ENCODE measurements around the gene ZNF813.

The ZNF813 gene

GRCh38 chr19:53537521-53538377, 70.2 kb downstream of the ZNF813 start, which contains the start of gene ZNF331:
ZNF331 (plus strand) TSS chr19:53538145; CDS start chr19:53569377, 31,232 bp downstream.
- peak within 1 kb of the TSS; percentile 67 for H3K4me3 ChIP-seq (ENCODE audit: insufficient read depth, low read depth, low read length, poor library complexity, severe bottlenecking)
- peak within 1 kb of the TSS; percentile 95 for H3K27ac ChIP-seq (ENCODE audit: insufficient read depth, low read length, poor library complexity, severe bottlenecking)
- no peaks in the 10 kb centered on the region for H3K9me3 ChIP-seq (ENCODE audit: control insufficient read depth, low read length)
- peaks cover 6% of the 10 kb centered on the region for H3K36me3 ChIP-seq (ENCODE audit: control insufficient read depth, insufficient read depth, low read length)
- no peaks in the 10 kb centered on the region for H3K27me3 ChIP-seq (replicated peaks; ENCODE audit: control insufficient read depth, insufficient read depth, low read length, poor library complexity, severe bottlenecking)
- DNase-seq = peak; percentile 89 to 90 (median 90)
- peaks cover 6% of the 10 kb centered on the region for H3K4me1 ChIP-seq (ENCODE audit: control insufficient read depth, insufficient read depth, low read length, poor library complexity, severe bottlenecking)

GRCh38 chr19:53538378-53539109, 71.0 kb downstream of the ZNF813 start:
- H3K4me1 ChIP-seq (ENCODE audit: control insufficient read depth, insufficient read depth, low read length, poor library complexity, severe bottlenecking) = peaks cover 6% of the 10 kb centered on the region
- H3K4me3 ChIP-seq (ENCODE audit: insufficient read depth, low read depth, low read length, poor library complexity, severe bottlenecking) = peak overlapping the region; percentile 67
- H3K9me3 ChIP-seq (ENCODE audit: control insufficient read depth, low read length) = no peaks in the 10 kb centered on the region
- H3K27ac ChIP-seq (ENCODE audit: insufficient read depth, low read length, poor library complexity, severe bottlenecking) = peak overlapping the region; percentile 95
- H3K27me3 ChIP-seq (replicated peaks; ENCODE audit: control insufficient read depth, insufficient read depth, low read length, poor library complexity, severe bottlenecking) = no peaks in the 10 kb centered on the region
- H3K36me3 ChIP-seq (ENCODE audit: control insufficient read depth, insufficient read depth, low read length) = peaks cover 6% of the 10 kb centered on the region
- DNase-seq = no peak

DNA sequence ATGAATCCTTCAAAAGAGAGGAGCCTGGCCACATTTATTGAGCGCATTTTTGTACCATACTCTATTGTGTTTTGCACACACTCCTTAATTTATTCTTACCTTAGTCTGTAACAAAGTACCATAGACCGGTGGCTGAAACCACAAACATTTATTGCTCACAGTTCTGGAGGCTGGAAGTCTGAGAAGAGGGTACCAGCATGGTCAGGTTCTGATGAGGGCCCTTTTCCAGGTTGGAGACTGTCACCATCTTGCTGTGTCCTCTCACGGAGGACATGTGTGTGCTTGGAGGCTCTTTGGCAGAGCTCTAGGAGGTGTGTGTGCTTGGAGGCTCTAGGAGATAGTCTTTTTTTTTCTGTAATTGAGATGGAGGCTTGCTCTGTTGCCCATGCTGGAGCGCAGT, 72.6 kb downstream of the ZNF813 start:
- Histone ChIP-seq H3K36me3 (ENCODE audit: control insufficient read depth, insufficient read depth, low read length) (peaks cover 6% of the 10 kb centered on the region), H3K4me3 (ENCODE audit: insufficient read depth, low read depth, low read length, poor library complexity, severe bottlenecking) (no peak overlapping the region), H3K27me3 (replicated peaks; ENCODE audit: control insufficient read depth, insufficient read depth, low read length, poor library complexity, severe bottlenecking) (no peaks in the 10 kb centered on the region), H3K4me1 (ENCODE audit: control insufficient read depth, insufficient read depth, low read length, poor library complexity, severe bottlenecking) (peaks cover 6% of the 10 kb centered on the region), H3K9me3 (ENCODE audit: control insufficient read depth, low read length) (no peaks in the 10 kb centered on the region), H3K27ac (ENCODE audit: insufficient read depth, low read length, poor library complexity, severe bottlenecking) (no peak overlapping the region)
- DNase-seq = no peak

DNA sequence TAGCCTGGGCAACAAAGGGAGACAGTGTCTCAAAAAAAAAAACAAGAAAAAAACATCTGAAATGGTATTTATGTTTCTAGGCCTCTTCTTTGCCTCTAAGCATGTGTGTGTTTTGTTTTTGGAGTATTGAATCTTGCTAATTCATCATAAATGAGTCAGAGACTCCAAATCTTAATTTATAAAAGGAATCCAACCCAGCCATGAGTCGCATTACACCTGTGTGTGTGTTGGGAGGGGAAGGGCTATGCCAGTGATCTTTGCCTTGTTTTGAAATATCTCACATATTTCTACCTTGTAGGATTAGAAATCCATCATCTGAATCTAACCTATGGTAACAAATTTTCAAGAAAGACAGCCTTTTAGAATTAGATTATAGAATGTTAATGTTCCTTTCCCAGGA, 74.4 kb downstream of the ZNF813 start:
- Histone ChIP-seq H3K4me1 (ENCODE audit: control insufficient read depth, insufficient read depth, low read length, poor library complexity, severe bottlenecking) (peaks cover 4% of the 10 kb centered on the region), H3K36me3 (ENCODE audit: control insufficient read depth, insufficient read depth, low read length) (peaks cover 14% of the 10 kb centered on the region), H3K9me3 (ENCODE audit: control insufficient read depth, low read length) (no peaks in the 10 kb centered on the region), H3K27me3 (replicated peaks; ENCODE audit: control insufficient read depth, insufficient read depth, low read length, poor library complexity, severe bottlenecking) (no peaks in the 10 kb centered on the region), H3K27ac (ENCODE audit: insufficient read depth, low read length, poor library complexity, severe bottlenecking) (no peak overlapping the region), H3K4me3 (ENCODE audit: insufficient read depth, low read depth, low read length, poor library complexity, severe bottlenecking) (no peak overlapping the region)
- no peak for DNase-seq

DNA sequence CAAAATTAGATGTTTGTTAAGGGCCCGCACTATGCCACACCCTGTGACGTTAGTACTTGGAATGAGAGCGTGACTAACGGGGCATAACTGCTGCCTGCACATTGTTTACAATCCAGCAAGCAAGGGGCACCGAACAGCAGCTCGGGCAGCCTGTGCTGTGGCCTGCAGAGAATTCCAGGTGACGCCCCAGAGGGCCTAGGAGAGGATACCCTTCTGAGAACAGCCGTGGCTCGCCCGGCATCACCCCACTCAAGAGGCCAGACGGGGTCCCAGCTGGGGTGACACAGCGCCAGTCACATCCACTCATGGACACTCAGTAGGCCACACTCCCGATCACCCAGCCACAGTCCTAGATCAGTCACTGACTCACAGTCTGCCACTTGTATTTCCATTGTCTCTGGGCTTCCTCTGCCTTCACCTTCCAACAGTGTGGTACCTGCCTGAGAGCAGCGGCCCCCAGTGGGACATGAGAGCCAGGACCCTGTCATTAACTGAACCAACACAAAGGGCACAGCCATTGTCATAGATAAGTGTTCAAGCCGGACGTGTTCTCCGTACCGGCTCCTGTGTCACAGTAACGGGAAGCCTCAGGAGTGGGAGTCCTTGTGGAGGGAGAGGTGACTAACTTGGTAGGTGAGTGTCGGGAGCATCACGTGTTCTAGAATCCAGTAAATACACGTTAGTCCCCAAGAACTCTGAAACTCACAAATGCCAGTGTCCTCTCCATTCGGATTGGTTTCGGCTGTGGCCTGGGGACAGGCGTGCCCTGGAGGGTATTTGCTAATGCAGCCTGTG, 77.9 kb downstream of the ZNF813 start:
- no peak overlapping the region for H3K27ac ChIP-seq (ENCODE audit: insufficient read depth, low read length, poor library complexity, severe bottlenecking)

More for the DNA sequence above, 77.9 kb downstream of the ZNF813 start:
- H3K36me3 ChIP-seq (ENCODE audit: control insufficient read depth, insufficient read depth, low read length) = peaks cover 14% of the 10 kb centered on the region
- peaks cover 3% of the 10 kb centered on the region for H3K4me1 ChIP-seq (ENCODE audit: control insufficient read depth, insufficient read depth, low read length, poor library complexity, severe bottlenecking)
- DNase-seq = no peak
- no peaks in the 10 kb centered on the region for H3K9me3 ChIP-seq (ENCODE audit: control insufficient read depth, low read length)
- H3K4me3 ChIP-seq (ENCODE audit: insufficient read depth, low read depth, low read length, poor library complexity, severe bottlenecking) = no peak overlapping the region
- no peaks in the 10 kb centered on the region for H3K27me3 ChIP-seq (replicated peaks; ENCODE audit: control insufficient read depth, insufficient read depth, low read length, poor library complexity, severe bottlenecking)
